Neural cell (in vitro differentiated cells): Measurements from ENCODE around the gene TRIM23. TPM values are rescaled to one million over a fixed set of nuclear protein-coding genes. Genes with fewer than 3 reads are reported as not detected.

Experiments used
- H2AFZ ChIP-seq: fragments of 200-600, 300-800 bp; sonication (generic), shearing (Covaris generic); 2 replicates; pipeline ENCODE4 v1.6.0; 2014; ENCODE audit warnings: low read depth, mild to moderate bottlenecking, antibody characterized with exemption, low read length, moderate library complexity
- H3F3A ChIP-seq: fragments of 200-600 bp; shearing (Covaris generic); 2 replicates; pipeline ENCODE4 v1.6.1; 2016; ENCODE audit warnings: mild to moderate bottlenecking, moderate library complexity, mixed read lengths, antibody characterized with exemption, low read length; ENCODE audit not compliant: insufficient read depth, poor library complexity, severe bottlenecking
- H3K27ac ChIP-seq: fragments of 200-600, 300-800 bp; sonication (generic), shearing (Covaris generic); 2 replicates; pipeline ENCODE4 v1.5.1; 2014; ENCODE audit warnings: mild to moderate bottlenecking, low read length, moderate library complexity
- H3K27me3 ChIP-seq: fragments of 300-800, 200-600 bp; sonication (generic), shearing (Covaris generic); 2 replicates; pipeline ENCODE4 v1.6.0; 2014; ENCODE audit warnings: mild to moderate bottlenecking, low read depth, low read length, moderate library complexity; ENCODE audit not compliant: insufficient read depth
- H3K36me3 ChIP-seq: fragments of 300-800, 200-600 bp; sonication (generic), shearing (Covaris generic); 2 replicates; pipeline ENCODE4 v1.5.1; 2014; ENCODE audit warnings: mild to moderate bottlenecking, antibody characterized with exemption, low read length, moderate library complexity; ENCODE audit not compliant: insufficient read depth
- H3K4me2 ChIP-seq: fragments of 300-800, 200-600 bp; sonication (generic), shearing (Covaris generic); 2 replicates; pipeline ENCODE4 v1.6.0; 2014; ENCODE audit warnings: mild to moderate bottlenecking, low read length
- H3K4me3 ChIP-seq: fragments of 300-800, 200-600 bp; sonication (generic), shearing (Covaris generic); 2 replicates; pipeline ENCODE4 v1.5.1; 2014; ENCODE audit warnings: mild to moderate bottlenecking, low read length, moderate library complexity
- H3K79me2 ChIP-seq: fragments of 200-600 bp; shearing (Covaris generic); replicated peaks from 2 replicates; pipeline ENCODE4 v1.6.0; 2014; ENCODE audit warnings: mild to moderate bottlenecking, low read length, moderate library complexity; ENCODE audit not compliant: insufficient read depth
- H3K9ac ChIP-seq: fragments of 300-800, 200-600 bp; sonication (generic), shearing (Covaris generic); 2 replicates; pipeline ENCODE4 v1.6.1; 2016; ENCODE audit warnings: mild to moderate bottlenecking, low read length, mixed read lengths
- H3K9me2 ChIP-seq: fragments of 200-600 bp; shearing (Covaris generic); 2 replicates; pipeline ENCODE4 v1.6.1; 2016; ENCODE audit warnings: mild to moderate bottlenecking, low read length, mixed read lengths; ENCODE audit not compliant: insufficient read depth
- H3K9me3 ChIP-seq: fragments of 200-600, 300-800 bp; sonication (generic), shearing (Covaris generic); 2 replicates; pipeline ENCODE4 v1.6.1; 2016; ENCODE audit warnings: mild to moderate bottlenecking, mixed run types, low read length, moderate library complexity, mixed read lengths
- H4K20me1 ChIP-seq: fragments of 200-600 bp; shearing (Covaris generic); 2 replicates; pipeline ENCODE4 v1.6.1; 2016; ENCODE audit warnings: mild to moderate bottlenecking, mixed run types; ENCODE audit not compliant: insufficient read depth
- EP300 ChIP-seq: fragments of 450-650 bp; conservative IDR thresholded peaks from 2 replicates; pipeline ENCODE4 v1.6.1; 2014; ENCODE audit warnings: antibody characterized with exemption, mild to moderate bottlenecking, moderate library complexity; ENCODE audit not compliant: poor library complexity, severe bottlenecking
- EZH2 ChIP-seq: fragments of 200-600, 300-800 bp; shearing (Covaris generic), sonication (generic); IDR thresholded peaks from 2 replicates; pipeline ENCODE4 v1.6.1; 2014; ENCODE audit warnings: antibody characterized with exemption, low read length, borderline replicate concordance, mild to moderate bottlenecking; ENCODE audit not compliant: insufficient read depth, poor library complexity, severe bottlenecking
- MXI1 ChIP-seq: fragments of 450-650 bp; conservative IDR thresholded peaks from 2 replicates; pipeline ENCODE4 v1.6.1; 2014; ENCODE audit warnings: antibody characterized with exemption, mild to moderate bottlenecking; ENCODE audit not compliant: poor library complexity, severe bottlenecking
- POLR2AphosphoS5 ChIP-seq: IDR thresholded peaks from 2 replicates; pipeline ENCODE4 v1.6.1; 2012
- RAD21 ChIP-seq: fragments of 450-650 bp; conservative IDR thresholded peaks from 2 replicates; pipeline ENCODE4 v1.6.1; 2014; ENCODE audit warnings: antibody characterized with exemption, mild to moderate bottlenecking, moderate library complexity
- SMC3 ChIP-seq: fragments of 450-650 bp; conservative IDR thresholded peaks from 2 replicates; pipeline ENCODE4 v1.6.1; 2014; ENCODE audit warnings: antibody characterized with exemption, mild to moderate bottlenecking, moderate library complexity; ENCODE audit not compliant: poor library complexity
- TAF1 ChIP-seq: IDR thresholded peaks from 2 replicates; pipeline ENCODE4 v1.6.1; 2012; ENCODE audit warnings: low read depth
- polyA plus RNA-seq: library from polyadenylated mRNA; depleted of rRNA; stranded (reverse); fragments of >200 nt; gene quantifications from 2 replicates; pipeline ENCODE4 v1.2.3, GENCODE V29; 2014
- TF ChIP-seq, protein P1 (sequence below): fragments of 450-650 bp; IDR thresholded peaks from 2 replicates; pipeline ENCODE4 v1.5.1; 2014; ENCODE audit warnings: antibody characterized with exemption, mild to moderate bottlenecking, moderate library complexity; ENCODE audit not compliant: poor library complexity, severe bottlenecking
- TF ChIP-seq, protein P2 (sequence below): IDR thresholded peaks from 2 replicates; pipeline ENCODE4 v1.6.1; 2012; ENCODE audit warnings: borderline replicate concordance

TRIM23 gene
- polyA plus RNA-seq, 1 donor from 2014 or later: 29.0 TPM

DNA sequence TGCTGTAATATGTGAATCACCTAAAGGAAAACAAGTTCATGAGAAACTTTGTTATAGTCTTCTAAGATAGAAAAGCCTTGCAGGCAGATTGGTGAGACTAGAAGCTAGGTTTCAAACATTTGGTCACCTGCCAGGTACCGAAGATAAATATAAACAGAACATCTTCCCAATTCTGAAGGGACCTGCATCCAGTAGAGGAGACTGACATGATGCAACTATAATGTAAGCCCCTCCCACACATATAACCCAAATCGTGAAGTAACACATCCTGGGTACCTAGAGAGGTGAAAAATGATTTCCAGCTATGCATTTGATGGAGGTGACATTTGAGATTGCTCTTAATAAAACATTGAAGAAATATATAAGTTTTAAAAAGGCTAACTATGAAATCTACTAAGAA lies 30.6 kb upstream of the TRIM23 start:
- H3K9me2 ChIP-seq: no peaks in the 10 kb centered on the region
- H3K36me3 ChIP-seq: no peaks in the 10 kb centered on the region
- no peaks in the 10 kb centered on the region for H3F3A ChIP-seq
- H2AFZ ChIP-seq: no peak overlapping the region
- no peaks in the 10 kb centered on the region for H3K79me2 ChIP-seq
- H4K20me1 ChIP-seq: no peaks in the 10 kb centered on the region
- TF ChIP-seq SMC3 (no peak), RAD21 (no peak), EP300 (no peak), MXI1 (no peak), TAF1 (no peak), EZH2 (no peak), POLR2AphosphoS5 (no peak)
- TF ChIP-seq, protein P1, sequence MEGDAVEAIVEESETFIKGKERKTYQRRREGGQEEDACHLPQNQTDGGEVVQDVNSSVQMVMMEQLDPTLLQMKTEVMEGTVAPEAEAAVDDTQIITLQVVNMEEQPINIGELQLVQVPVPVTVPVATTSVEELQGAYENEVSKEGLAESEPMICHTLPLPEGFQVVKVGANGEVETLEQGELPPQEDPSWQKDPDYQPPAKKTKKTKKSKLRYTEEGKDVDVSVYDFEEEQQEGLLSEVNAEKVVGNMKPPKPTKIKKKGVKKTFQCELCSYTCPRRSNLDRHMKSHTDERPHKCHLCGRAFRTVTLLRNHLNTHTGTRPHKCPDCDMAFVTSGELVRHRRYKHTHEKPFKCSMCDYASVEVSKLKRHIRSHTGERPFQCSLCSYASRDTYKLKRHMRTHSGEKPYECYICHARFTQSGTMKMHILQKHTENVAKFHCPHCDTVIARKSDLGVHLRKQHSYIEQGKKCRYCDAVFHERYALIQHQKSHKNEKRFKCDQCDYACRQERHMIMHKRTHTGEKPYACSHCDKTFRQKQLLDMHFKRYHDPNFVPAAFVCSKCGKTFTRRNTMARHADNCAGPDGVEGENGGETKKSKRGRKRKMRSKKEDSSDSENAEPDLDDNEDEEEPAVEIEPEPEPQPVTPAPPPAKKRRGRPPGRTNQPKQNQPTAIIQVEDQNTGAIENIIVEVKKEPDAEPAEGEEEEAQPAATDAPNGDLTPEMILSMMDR: no peak
- TF ChIP-seq, protein P2, sequence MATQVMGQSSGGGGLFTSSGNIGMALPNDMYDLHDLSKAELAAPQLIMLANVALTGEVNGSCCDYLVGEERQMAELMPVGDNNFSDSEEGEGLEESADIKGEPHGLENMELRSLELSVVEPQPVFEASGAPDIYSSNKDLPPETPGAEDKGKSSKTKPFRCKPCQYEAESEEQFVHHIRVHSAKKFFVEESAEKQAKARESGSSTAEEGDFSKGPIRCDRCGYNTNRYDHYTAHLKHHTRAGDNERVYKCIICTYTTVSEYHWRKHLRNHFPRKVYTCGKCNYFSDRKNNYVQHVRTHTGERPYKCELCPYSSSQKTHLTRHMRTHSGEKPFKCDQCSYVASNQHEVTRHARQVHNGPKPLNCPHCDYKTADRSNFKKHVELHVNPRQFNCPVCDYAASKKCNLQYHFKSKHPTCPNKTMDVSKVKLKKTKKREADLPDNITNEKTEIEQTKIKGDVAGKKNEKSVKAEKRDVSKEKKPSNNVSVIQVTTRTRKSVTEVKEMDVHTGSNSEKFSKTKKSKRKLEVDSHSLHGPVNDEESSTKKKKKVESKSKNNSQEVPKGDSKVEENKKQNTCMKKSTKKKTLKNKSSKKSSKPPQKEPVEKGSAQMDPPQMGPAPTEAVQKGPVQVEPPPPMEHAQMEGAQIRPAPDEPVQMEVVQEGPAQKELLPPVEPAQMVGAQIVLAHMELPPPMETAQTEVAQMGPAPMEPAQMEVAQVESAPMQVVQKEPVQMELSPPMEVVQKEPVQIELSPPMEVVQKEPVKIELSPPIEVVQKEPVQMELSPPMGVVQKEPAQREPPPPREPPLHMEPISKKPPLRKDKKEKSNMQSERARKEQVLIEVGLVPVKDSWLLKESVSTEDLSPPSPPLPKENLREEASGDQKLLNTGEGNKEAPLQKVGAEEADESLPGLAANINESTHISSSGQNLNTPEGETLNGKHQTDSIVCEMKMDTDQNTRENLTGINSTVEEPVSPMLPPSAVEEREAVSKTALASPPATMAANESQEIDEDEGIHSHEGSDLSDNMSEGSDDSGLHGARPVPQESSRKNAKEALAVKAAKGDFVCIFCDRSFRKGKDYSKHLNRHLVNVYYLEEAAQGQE: no peak
- H3K27ac ChIP-seq: no peak overlapping the region
- H3K27me3 ChIP-seq: no peaks in the 10 kb centered on the region
- no peak overlapping the region for H3K9ac ChIP-seq
- no peaks in the 10 kb centered on the region for H3K9me3 ChIP-seq
- no peak overlapping the region for H3K4me2 ChIP-seq
- no peak overlapping the region for H3K4me3 ChIP-seq

- H3K4me2 ChIP-seq: no peak overlapping the region
- H4K20me1 ChIP-seq: no peaks in the 10 kb centered on the region
- H3K9ac ChIP-seq: no peak overlapping the region
- H3K27ac ChIP-seq: no peak overlapping the region
- no peaks in the 10 kb centered on the region for H3K9me3 ChIP-seq
- no peaks in the 10 kb centered on the region for H3K27me3 ChIP-seq
- H2AFZ ChIP-seq: no peak overlapping the region
- H3K9me2 ChIP-seq: no peaks in the 10 kb centered on the region
- no peak for TF ChIP-seq POLR2AphosphoS5
- H3K4me3 ChIP-seq: no peak overlapping the region
- no peaks in the 10 kb centered on the region for H3F3A ChIP-seq
- H3K36me3 ChIP-seq: no peaks in the 10 kb centered on the region
- H3K79me2 ChIP-seq: no peaks in the 10 kb centered on the region
Observed at GRCh38 chr5:65651144-65651543, 27.0 kb upstream of the TRIM23 start.

- Histone ChIP-seq H3K27me3 (no peaks in the 10 kb centered on the region), H3K79me2 (no peaks in the 10 kb centered on the region), H3K9ac (no peak overlapping the region), H3K4me3 (no peak overlapping the region), H3K27ac (no peak overlapping the region), H3K9me2 (no peaks in the 10 kb centered on the region), H2AFZ (no peak overlapping the region), H4K20me1 (no peaks in the 10 kb centered on the region), H3K9me3 (no peaks in the 10 kb centered on the region), H3F3A (no peaks in the 10 kb centered on the region), H3K4me2 (no peak overlapping the region), H3K36me3 (no peaks in the 10 kb centered on the region)
- no peak for TF ChIP-seq TAF1
- TF ChIP-seq, protein P2: no peak
- TF ChIP-seq EZH2: no peak
- no peak for TF ChIP-seq MXI1
- TF ChIP-seq, protein P1: no peak
- no peak for TF ChIP-seq RAD21
- TF ChIP-seq POLR2AphosphoS5: no peak
- no peak for TF ChIP-seq SMC3
- no peak for TF ChIP-seq EP300
Observed at GRCh38 chr5:65647941-65648340, 23.8 kb upstream of the TRIM23 start.
